PC-9 (cell line): ENCODE results near the gene OR1J2.

Experiments used
- EZH2 ChIP-seq: fragments of 200-600 bp; sonication (generic); IDR thresholded peaks from 2 replicates; pipeline ENCODE4 v1.8.0; 2017; ENCODE audit warnings: antibody characterized with exemption, low read depth
- TF ChIP-seq, protein P1 (sequence below): fragments of 200-600 bp; sonication (generic); conservative IDR thresholded peaks from 2 replicates; pipeline ENCODE4 v1.6.1; 2017; ENCODE audit warnings: mixed run types, antibody characterized with exemption, mild to moderate bottlenecking, moderate library complexity

DNA sequence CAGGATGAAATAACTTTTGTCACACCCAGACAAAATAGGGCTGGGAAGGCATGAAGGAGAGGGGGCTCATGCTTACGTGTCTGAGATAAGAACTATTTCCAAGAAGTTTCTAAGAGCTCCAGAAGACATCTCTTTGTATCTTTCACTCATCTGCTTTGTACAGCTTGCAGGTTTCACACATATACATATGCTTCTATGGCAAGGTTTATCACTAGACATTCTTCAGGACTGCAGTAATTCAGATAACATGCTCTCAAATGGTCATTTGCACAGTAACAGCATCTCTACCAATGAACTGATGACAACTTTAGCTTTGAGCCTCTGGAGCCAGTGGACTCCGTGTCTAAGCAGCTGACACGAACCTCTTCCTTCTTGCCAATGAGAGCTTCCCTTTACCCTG, 36.0 kb upstream of the OR1J2 start:
- TF ChIP-seq, protein P1, sequence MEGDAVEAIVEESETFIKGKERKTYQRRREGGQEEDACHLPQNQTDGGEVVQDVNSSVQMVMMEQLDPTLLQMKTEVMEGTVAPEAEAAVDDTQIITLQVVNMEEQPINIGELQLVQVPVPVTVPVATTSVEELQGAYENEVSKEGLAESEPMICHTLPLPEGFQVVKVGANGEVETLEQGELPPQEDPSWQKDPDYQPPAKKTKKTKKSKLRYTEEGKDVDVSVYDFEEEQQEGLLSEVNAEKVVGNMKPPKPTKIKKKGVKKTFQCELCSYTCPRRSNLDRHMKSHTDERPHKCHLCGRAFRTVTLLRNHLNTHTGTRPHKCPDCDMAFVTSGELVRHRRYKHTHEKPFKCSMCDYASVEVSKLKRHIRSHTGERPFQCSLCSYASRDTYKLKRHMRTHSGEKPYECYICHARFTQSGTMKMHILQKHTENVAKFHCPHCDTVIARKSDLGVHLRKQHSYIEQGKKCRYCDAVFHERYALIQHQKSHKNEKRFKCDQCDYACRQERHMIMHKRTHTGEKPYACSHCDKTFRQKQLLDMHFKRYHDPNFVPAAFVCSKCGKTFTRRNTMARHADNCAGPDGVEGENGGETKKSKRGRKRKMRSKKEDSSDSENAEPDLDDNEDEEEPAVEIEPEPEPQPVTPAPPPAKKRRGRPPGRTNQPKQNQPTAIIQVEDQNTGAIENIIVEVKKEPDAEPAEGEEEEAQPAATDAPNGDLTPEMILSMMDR = no peak
- TF ChIP-seq EZH2 = no peak
